Panc1 (cell line): ENCODE results near the gene ZNF407. TPM values are rescaled to one million over a fixed set of nuclear protein-coding genes. Genes with fewer than 3 reads are reported as not detected.

Experiments used
- ATAC-seq: fragments of 200-7000 bp; cut with Tn5 transposase; 2 replicates; pipeline ENCODE4 v1.9.1; 2020; ENCODE audit warnings: mild to moderate bottlenecking, moderate library complexity
- BruUV-seq: library from RNA; stranded (reverse); fragments of 400-500 nt; replicated peaks from 2 replicates; lab custom pipeline; 2021; lab: Mats Ljungman, UMichigan
- CTCF ChIA-PET: fragments of 300-600 bp; sonication (Branson Sonifier 250); formaldehyde crosslinking; loops from one replicate; lab custom pipeline; 2022; ENCODE audit warnings: antibody characterized with exemption; lab: Charles Lee
- POLR2A ChIA-PET: fragments of 300-600 bp; sonication (Branson Sonifier 250); formaldehyde crosslinking; loops from one replicate; lab custom pipeline; 2022; ENCODE audit warnings: antibody characterized with exemption; lab: Charles Lee
- DNase-seq: peaks from one replicate; pipeline ENCODE4 v3.0.0-alpha.2; 2010; ENCODE audit warnings: low read depth, low spot score
- H3K27ac ChIP-seq: 2 replicates; pipeline ENCODE4 v1.5.1; 2011; ENCODE audit warnings: mild to moderate bottlenecking, low read length, inconsistent platforms
- H3K27me3 ChIP-seq: fragments of 200-500 bp; sonication (Bioruptor generic); 2 replicates; pipeline ENCODE4 v1.6.0; 2014; ENCODE audit warnings: low read length, inconsistent platforms; ENCODE audit not compliant: control insufficient read depth, insufficient read depth
- H3K36me3 ChIP-seq: fragments of 200-500 bp; sonication (Bioruptor generic); 2 replicates; pipeline ENCODE4 v1.5.1; 2014; ENCODE audit warnings: inconsistent platforms, mild to moderate bottlenecking, low read length, moderate library complexity; ENCODE audit not compliant: control insufficient read depth, insufficient read depth
- H3K4me1 ChIP-seq: 2 replicates; pipeline ENCODE4 v1.5.1; 2011; ENCODE audit warnings: inconsistent platforms, mild to moderate bottlenecking, low read length, moderate library complexity; ENCODE audit not compliant: control insufficient read depth, insufficient read depth
- H3K4me3 ChIP-seq, 2 experiments: 2 replicates each; pipeline ENCODE4 v1.5.1; 2011 to 2012; ENCODE audit warnings: low read depth in 2 of 2, low read length in 2 of 2, mild to moderate bottlenecking in 2 of 2, inconsistent platforms in 1 of 2, moderate library complexity in 1 of 2
- H3K9me3 ChIP-seq: fragments of 200-500 bp; sonication (Bioruptor generic); 2 replicates; pipeline ENCODE4 v1.5.1; 2014; ENCODE audit warnings: low read depth, mild to moderate bottlenecking, inconsistent platforms, low read length, moderate library complexity; ENCODE audit not compliant: control insufficient read depth, insufficient read depth
- POLR2AphosphoS5 ChIP-seq: IDR thresholded peaks from 2 replicates; pipeline ENCODE4 v1.6.1; 2012; ENCODE audit warnings: mild to moderate bottlenecking, low read depth, low read length, moderate library complexity
- SIN3A ChIP-seq: IDR thresholded peaks from 2 replicates; pipeline ENCODE4 v1.6.1; 2012; ENCODE audit warnings: low read depth, mild to moderate bottlenecking, low read length, moderate library complexity, borderline replicate concordance; ENCODE audit not compliant: insufficient read depth
- TCF7L2 ChIP-seq: IDR thresholded peaks from 2 replicates; pipeline ENCODE4 v1.6.1; 2011; ENCODE audit warnings: mild to moderate bottlenecking, low read depth, low read length, inconsistent platforms
- in situ Hi-C: cut with HindIII; loops from 2 replicates; pipeline ENCODE4 v1.10.0; 2016; ENCODE audit warnings: low sequenced_read_pairs, low pct_unique_long_range_greater_than_20kb
- intact Hi-C: fragments of 100-400 bp; cut with micrococcal nuclease; formaldehyde crosslinking; loops from one replicate; pipeline ENCODE4 v1.10.0; 2022; ENCODE audit not compliant: unreplicated experiment
- total RNA-seq: library from RNA; stranded (reverse); gene quantifications from one replicate; pipeline ENCODE4 v1.2.1, GENCODE V29; 2021; ENCODE audit not compliant: unreplicated experiment
- TF ChIP-seq, protein P1 (sequence below), 2 experiments: IDR thresholded peaks; 2 replicates each; pipeline ENCODE4 v1.6.1; 2011 to 2012; ENCODE audit warnings: low read depth in 2 of 2, control low read depth in 1 of 2, low read length in 1 of 2, mild to moderate bottlenecking in 1 of 2, moderate library complexity in 1 of 2; ENCODE audit not compliant: insufficient read depth in 1 of 2
- TF ChIP-seq, protein P2 (sequence below): fragments of 450-650 bp; IDR thresholded peaks from 2 replicates; pipeline ENCODE4 v1.5.1; 2017; ENCODE audit warnings: mild to moderate bottlenecking

Gene ZNF407
- total RNA-seq, 1 experiment from 2014 or later = 16.8 TPM

DNA sequence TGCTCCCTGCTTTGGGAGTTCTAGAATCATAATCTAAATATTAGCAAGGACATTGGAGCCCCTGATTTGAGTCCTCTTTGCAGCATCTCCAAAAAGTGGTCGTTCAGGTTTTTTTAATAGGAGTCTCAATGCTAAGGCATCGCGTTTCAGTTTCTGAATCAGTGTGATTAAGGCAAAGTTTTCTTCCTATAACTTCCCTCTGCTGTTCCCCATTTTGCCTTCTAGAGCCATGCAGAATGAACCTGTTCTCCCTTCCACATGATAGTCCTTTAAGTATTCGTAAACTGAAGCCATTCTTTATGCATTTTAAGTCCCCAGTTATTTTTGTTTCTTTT, 451.8 kb downstream of the ZNF407 start:
- ATAC-seq (no peak), DNase-seq (no peak)
- TF ChIP-seq POLR2AphosphoS5 (no peak), TCF7L2 (no peak), SIN3A (no peak)
- TF ChIP-seq, protein P1, sequence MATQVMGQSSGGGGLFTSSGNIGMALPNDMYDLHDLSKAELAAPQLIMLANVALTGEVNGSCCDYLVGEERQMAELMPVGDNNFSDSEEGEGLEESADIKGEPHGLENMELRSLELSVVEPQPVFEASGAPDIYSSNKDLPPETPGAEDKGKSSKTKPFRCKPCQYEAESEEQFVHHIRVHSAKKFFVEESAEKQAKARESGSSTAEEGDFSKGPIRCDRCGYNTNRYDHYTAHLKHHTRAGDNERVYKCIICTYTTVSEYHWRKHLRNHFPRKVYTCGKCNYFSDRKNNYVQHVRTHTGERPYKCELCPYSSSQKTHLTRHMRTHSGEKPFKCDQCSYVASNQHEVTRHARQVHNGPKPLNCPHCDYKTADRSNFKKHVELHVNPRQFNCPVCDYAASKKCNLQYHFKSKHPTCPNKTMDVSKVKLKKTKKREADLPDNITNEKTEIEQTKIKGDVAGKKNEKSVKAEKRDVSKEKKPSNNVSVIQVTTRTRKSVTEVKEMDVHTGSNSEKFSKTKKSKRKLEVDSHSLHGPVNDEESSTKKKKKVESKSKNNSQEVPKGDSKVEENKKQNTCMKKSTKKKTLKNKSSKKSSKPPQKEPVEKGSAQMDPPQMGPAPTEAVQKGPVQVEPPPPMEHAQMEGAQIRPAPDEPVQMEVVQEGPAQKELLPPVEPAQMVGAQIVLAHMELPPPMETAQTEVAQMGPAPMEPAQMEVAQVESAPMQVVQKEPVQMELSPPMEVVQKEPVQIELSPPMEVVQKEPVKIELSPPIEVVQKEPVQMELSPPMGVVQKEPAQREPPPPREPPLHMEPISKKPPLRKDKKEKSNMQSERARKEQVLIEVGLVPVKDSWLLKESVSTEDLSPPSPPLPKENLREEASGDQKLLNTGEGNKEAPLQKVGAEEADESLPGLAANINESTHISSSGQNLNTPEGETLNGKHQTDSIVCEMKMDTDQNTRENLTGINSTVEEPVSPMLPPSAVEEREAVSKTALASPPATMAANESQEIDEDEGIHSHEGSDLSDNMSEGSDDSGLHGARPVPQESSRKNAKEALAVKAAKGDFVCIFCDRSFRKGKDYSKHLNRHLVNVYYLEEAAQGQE (IDR thresholded peaks at IDR 0.05; ENCODE audit: insufficient read depth in 1 of 2, low read depth in 2 of 2, low read length in 1 of 2) = no peak
- TF ChIP-seq, protein P2, sequence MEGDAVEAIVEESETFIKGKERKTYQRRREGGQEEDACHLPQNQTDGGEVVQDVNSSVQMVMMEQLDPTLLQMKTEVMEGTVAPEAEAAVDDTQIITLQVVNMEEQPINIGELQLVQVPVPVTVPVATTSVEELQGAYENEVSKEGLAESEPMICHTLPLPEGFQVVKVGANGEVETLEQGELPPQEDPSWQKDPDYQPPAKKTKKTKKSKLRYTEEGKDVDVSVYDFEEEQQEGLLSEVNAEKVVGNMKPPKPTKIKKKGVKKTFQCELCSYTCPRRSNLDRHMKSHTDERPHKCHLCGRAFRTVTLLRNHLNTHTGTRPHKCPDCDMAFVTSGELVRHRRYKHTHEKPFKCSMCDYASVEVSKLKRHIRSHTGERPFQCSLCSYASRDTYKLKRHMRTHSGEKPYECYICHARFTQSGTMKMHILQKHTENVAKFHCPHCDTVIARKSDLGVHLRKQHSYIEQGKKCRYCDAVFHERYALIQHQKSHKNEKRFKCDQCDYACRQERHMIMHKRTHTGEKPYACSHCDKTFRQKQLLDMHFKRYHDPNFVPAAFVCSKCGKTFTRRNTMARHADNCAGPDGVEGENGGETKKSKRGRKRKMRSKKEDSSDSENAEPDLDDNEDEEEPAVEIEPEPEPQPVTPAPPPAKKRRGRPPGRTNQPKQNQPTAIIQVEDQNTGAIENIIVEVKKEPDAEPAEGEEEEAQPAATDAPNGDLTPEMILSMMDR = no peak
- CTCF ChIA-PET = interaction anchor here (0.7 kb wide), 1 partner anchor 43 kb away, joined by 3 read pairs; no protein-coding TSS in a partner anchor
- H3K27ac ChIP-seq = no peak overlapping the region
- H3K4me3 ChIP-seq = no peak overlapping the region
- no peaks in the 10 kb centered on the region for H3K36me3 ChIP-seq
- POLR2A ChIA-PET = interaction anchor here (0.5 kb wide), 1 partner anchor 10 kb away, joined by 13 read pairs; no protein-coding TSS in a partner anchor
- intact Hi-C loops (loop anchor here (10.0 kb wide), 1 partner anchor 395 kb away; no protein-coding TSS in a partner anchor), in situ Hi-C loops (no loop called here)
- H3K4me1 ChIP-seq = no peaks in the 10 kb centered on the region
- no peaks in the 10 kb centered on the region for H3K9me3 ChIP-seq
- no peaks in the 10 kb centered on the region for H3K27me3 ChIP-seq
- no TSS peak for BruUV-seq

DNA sequence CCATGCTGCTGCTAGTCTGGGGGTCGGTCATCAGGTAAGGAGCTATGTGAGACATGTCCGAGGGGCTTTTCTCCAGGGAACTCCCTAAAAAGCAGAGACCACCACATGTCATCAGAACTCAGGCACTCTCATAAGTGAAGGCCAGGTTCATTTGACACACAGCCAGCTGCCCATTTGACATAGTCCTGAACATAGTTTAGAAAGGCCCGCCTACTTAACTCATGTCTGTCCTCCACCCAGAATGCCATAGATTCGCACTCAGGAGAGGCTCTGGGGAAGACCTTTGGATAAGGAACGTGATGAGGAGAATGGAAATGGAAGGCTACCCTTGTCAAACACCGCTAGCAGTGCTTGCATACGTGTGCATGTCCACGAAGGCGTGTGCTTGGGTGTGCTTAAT, 454.1 kb downstream of the ZNF407 start:
- H3K36me3 ChIP-seq = no peaks in the 10 kb centered on the region
- no peak overlapping the region for H3K27ac ChIP-seq
- no peaks in the 10 kb centered on the region for H3K9me3 ChIP-seq
- ATAC-seq = no peak
- intact Hi-C loops (no loop called here), in situ Hi-C loops (no loop called here)
- H3K4me1 ChIP-seq = no peaks in the 10 kb centered on the region
- ChIA-PET POLR2A (interaction anchor here (0.6 kb wide), 1 partner anchor 592 kb away, joined by 3 read pairs; no protein-coding TSS in a partner anchor), CTCF (no interaction called here)
- no peak overlapping the region for H3K4me3 ChIP-seq
- TF ChIP-seq TCF7L2 (no peak), SIN3A (no peak), POLR2AphosphoS5 (no peak)
- TF ChIP-seq, protein P2 = no peak
- TF ChIP-seq, protein P1 (IDR thresholded peaks at IDR 0.05; ENCODE audit: insufficient read depth in 1 of 2, low read depth in 2 of 2, low read length in 1 of 2) = no peak
- DNase-seq = no peak
- H3K27me3 ChIP-seq = no peaks in the 10 kb centered on the region
- BruUV-seq = no TSS peak
